ENCODE measurements around the gene FHAD1. TPM values are rescaled to one million over a fixed set of nuclear protein-coding genes. Genes with fewer than 3 reads are reported as not detected.

Gene FHAD1
- total RNA-seq, 4 donors from 2014 or later, result 1.6 TPM; not detected in 3

GRCh38 chr1:15314328-15315281 is 67.6 kb downstream of the FHAD1 start:
- TF ChIP-seq EP300 (IDR thresholded peaks at IDR 0.05) (no peak), POLR2A (IDR thresholded peaks at IDR 0.05) (no peak), POLR2AphosphoS5 (IDR thresholded peaks at IDR 0.05) (no peak)
- TF ChIP-seq, protein P1, sequence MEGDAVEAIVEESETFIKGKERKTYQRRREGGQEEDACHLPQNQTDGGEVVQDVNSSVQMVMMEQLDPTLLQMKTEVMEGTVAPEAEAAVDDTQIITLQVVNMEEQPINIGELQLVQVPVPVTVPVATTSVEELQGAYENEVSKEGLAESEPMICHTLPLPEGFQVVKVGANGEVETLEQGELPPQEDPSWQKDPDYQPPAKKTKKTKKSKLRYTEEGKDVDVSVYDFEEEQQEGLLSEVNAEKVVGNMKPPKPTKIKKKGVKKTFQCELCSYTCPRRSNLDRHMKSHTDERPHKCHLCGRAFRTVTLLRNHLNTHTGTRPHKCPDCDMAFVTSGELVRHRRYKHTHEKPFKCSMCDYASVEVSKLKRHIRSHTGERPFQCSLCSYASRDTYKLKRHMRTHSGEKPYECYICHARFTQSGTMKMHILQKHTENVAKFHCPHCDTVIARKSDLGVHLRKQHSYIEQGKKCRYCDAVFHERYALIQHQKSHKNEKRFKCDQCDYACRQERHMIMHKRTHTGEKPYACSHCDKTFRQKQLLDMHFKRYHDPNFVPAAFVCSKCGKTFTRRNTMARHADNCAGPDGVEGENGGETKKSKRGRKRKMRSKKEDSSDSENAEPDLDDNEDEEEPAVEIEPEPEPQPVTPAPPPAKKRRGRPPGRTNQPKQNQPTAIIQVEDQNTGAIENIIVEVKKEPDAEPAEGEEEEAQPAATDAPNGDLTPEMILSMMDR (IDR thresholded peaks at IDR 0.05), result no peak
- Histone ChIP-seq H3K4me3 (no peak overlapping the region), H3K36me3 (no peaks in the 10 kb centered on the region), H3K4me1 (no peaks in the 10 kb centered on the region), H3K9me3 (no peaks in the 10 kb centered on the region), H3K27me3 (no peaks in the 10 kb centered on the region), H3K27ac (no peak overlapping the region)
- DNase-seq (ENCODE audit: low spot score in 2 of 2), result no peak
- WGBS, result 88% methylated on average over 26 of the region's 26 CpGs

GRCh38 chr1:15315815-15316214 is 68.8 kb downstream of the FHAD1 start:
- Histone ChIP-seq H3K27me3 (no peaks in the 10 kb centered on the region), H3K4me3 (no peak overlapping the region), H3K9me3 (no peaks in the 10 kb centered on the region), H3K36me3 (no peaks in the 10 kb centered on the region), H3K4me1 (no peaks in the 10 kb centered on the region), H3K27ac (no peak overlapping the region)
- WGBS, result 84% methylated on average over 7 of the region's 7 CpGs
- no peak for DNase-seq (ENCODE audit: low spot score in 2 of 2)
- TF ChIP-seq, protein P1 (IDR thresholded peaks at IDR 0.05), result no peak
- no peak for TF ChIP-seq POLR2AphosphoS5 (IDR thresholded peaks at IDR 0.05)
- no peak for TF ChIP-seq POLR2A (IDR thresholded peaks at IDR 0.05)
- TF ChIP-seq EP300 (IDR thresholded peaks at IDR 0.05), result no peak

DNA sequence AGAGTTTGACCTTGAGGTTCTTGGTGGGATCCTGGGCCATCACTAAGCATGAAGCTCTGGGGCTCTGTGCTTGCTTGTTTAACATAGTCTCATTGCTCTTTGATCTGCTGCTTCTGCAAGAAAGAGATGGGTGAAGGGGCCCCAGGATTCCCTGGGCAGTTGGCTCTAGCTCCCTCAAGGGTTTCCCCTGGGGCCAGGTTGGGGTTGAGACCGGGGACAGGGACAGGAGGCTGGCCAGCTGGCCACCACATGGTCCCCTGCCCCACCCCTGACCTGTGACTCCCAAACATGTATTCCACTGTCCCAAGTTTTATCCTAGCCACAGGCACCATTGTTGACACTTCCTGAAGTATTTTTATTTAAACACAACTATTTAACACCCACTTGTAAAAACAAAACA is 69.5 kb downstream of the FHAD1 start:
- no peaks in the 10 kb centered on the region for H3K27me3 ChIP-seq
- DNase-seq (ENCODE audit: low spot score in 2 of 2), result no peak
- H3K36me3 ChIP-seq, result no peaks in the 10 kb centered on the region
- WGBS, result 23% methylated on average over 1 of the region's 1 CpG
- H3K4me1 ChIP-seq, result no peaks in the 10 kb centered on the region
- H3K27ac ChIP-seq, result no peak overlapping the region
- TF ChIP-seq, protein P1 (IDR thresholded peaks at IDR 0.05), result no peak
- TF ChIP-seq POLR2AphosphoS5 (IDR thresholded peaks at IDR 0.05), result no peak
- H3K4me3 ChIP-seq, result no peak overlapping the region
- no peaks in the 10 kb centered on the region for H3K9me3 ChIP-seq

DNA sequence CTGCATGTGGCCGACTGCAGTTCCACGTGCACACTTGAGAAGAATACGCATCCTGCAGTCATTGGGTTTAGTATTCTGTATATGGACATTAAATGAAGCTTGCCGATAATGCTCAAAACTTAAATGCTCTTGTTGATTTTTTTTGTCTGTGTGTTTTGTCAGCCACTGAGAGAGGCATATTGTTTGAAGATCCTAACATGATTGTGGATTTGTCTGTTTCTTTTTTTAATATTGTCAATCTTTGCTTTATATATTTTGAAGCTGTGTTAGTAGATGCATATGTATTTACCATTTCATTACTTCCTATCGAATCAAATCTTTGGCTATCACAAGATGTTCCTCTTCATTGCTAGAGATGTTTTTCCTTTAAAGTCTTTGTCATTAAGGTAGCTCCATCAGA is 73.2 kb downstream of the FHAD1 start:
- no peaks in the 10 kb centered on the region for H3K4me1 ChIP-seq
- no peak overlapping the region for H3K27ac ChIP-seq
- H3K4me3 ChIP-seq, result no peak overlapping the region
- WGBS, result 93% methylated on average over 5 of the region's 5 CpGs
- H3K27me3 ChIP-seq, result no peaks in the 10 kb centered on the region
- TF ChIP-seq POLR2AphosphoS5 (IDR thresholded peaks at IDR 0.05) (no peak), EP300 (IDR thresholded peaks at IDR 0.05) (no peak), POLR2A (IDR thresholded peaks at IDR 0.05) (no peak)
- TF ChIP-seq, protein P1 (IDR thresholded peaks at IDR 0.05), result no peak
- DNase-seq (ENCODE audit: low spot score in 2 of 2), result no peak
- no peaks in the 10 kb centered on the region for H3K36me3 ChIP-seq
- H3K9me3 ChIP-seq, result no peaks in the 10 kb centered on the region

GRCh38 chr1:15321601-15322000 is 74.6 kb downstream of the FHAD1 start:
- no peak for DNase-seq (ENCODE audit: low spot score in 2 of 2)
- WGBS, result 88% methylated on average over 2 of the region's 2 CpGs
- H3K27me3 ChIP-seq, result no peaks in the 10 kb centered on the region
- H3K4me1 ChIP-seq, result no peaks in the 10 kb centered on the region
- no peak for TF ChIP-seq EP300 (IDR thresholded peaks at IDR 0.05)
- no peak for TF ChIP-seq POLR2AphosphoS5 (IDR thresholded peaks at IDR 0.05)
- no peak for TF ChIP-seq POLR2A (IDR thresholded peaks at IDR 0.05)
- TF ChIP-seq, protein P1 (IDR thresholded peaks at IDR 0.05), result no peak
- no peaks in the 10 kb centered on the region for H3K9me3 ChIP-seq
- no peak overlapping the region for H3K4me3 ChIP-seq
- H3K27ac ChIP-seq, result no peak overlapping the region
- no peaks in the 10 kb centered on the region for H3K36me3 ChIP-seq
